SK-N-MC (cell line): ENCODE data around the gene DQX1.

ENCODE experiments used
- EZH2 ChIP-seq: fragments of 200-600 bp; sonication (generic); IDR thresholded peaks from one replicate; pipeline ENCODE4 v1.6.1; 2017; ENCODE audit warnings: antibody characterized with exemption
- FOXP2 ChIP-seq: optimal IDR thresholded peaks from 2 replicates; pipeline ENCODE3; 2011; ENCODE audit warnings: mild to moderate bottlenecking, moderate library complexity; ENCODE audit not compliant: insufficient read depth; ENCODE audit errors: extremely low read length, control extremely low read depth
- POLR2AphosphoS5 ChIP-seq: IDR thresholded peaks from 2 replicates; pipeline ENCODE4 v1.6.1; 2012; ENCODE audit warnings: mild to moderate bottlenecking, low read depth, low read length, borderline replicate concordance

DNA sequence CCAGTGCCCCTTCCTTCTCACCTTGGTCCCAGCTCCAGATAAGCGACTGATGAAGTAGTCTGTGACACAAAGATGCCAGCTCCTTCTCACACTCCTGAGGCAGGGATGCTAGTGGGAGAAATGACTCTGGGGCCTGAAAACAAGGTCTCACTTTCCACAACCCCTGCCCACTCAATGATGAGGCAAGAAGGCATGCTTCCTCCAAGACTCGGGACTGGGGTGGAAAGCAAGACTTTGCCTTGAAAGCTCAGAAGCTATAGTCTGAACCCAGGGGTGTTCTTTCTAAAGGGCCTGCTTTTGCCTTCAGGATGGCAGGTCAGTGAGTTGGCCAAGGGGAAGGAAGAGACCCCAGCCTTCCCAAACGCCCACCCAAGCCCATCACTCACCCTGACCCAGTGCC lies 44.6 kb downstream of the DQX1 start:
- TF ChIP-seq POLR2AphosphoS5 (no peak), EZH2 (no peak), FOXP2 (no peak)
